AG09319 (cell line): ENCODE results near the gene PLPP6.

Experiments
- DNase-seq: peaks from one replicate; pipeline ENCODE4 v3.0.0-alpha.2; 2010; ENCODE audit warnings: low read depth; ENCODE audit errors: extremely low read depth
- CTCF ChIP-seq: IDR thresholded peaks from 2 replicates; pipeline ENCODE4 v1.5.1; 2011; ENCODE audit warnings: low read depth, mild to moderate bottlenecking, inconsistent platforms, low read length, moderate library complexity

The PLPP6 gene

GRCh38 chr9:4662989-4663792, 1.1 kb downstream of the PLPP6 start:
- DNase-seq, result no peak
- TF ChIP-seq CTCF, result no peak

- DNase-seq, result no peak
- TF ChIP-seq CTCF, result no peak
These were observed 1.9 kb downstream of the PLPP6 start for GRCh38 chr9:4663956-4664355.

- no peak for TF ChIP-seq CTCF
These were observed 3.3 kb downstream of the PLPP6 start for GRCh38 chr9:4665357-4665756.

DNA sequence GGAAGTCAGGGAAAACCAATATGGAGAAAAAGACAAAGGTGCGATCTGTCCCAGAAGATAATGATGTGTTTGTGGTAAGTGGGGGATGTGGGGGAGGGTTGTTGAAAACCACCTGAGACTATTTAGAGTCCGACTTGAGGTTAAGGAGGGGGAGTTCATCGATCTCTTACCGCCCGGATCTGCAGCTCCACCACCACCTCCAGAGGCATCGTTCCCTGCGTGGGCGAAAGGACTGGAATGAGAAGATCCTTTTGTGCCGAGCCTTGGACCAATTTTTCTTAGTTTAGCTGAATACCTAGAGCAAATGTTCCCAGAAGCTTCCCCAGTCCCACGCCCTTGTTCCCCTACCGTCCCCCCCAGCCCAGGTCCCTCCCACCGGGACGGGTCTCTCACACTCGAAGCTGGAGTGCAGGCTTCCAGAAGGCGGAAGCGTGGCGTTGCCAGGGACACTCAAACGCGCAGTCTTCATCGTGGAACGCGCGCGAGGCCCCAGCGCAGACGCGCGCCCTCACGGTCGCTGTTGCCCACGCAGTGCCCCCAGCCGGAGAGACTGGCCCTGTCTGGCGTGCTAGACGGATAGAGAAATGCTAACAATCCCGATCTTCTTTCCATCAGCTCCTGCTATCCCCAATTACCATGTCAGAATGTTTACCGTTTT, 4.1 kb downstream of the PLPP6 start, which contains the start of gene SPATA6L:
Gene SPATA6L, minus strand, starts transcription at position 439 of the 658 bp plus-strand sequence. Its CDS starts 230 bp downstream, at position 209.
- TF ChIP-seq CTCF, result peak; percentile 12
- no peak for DNase-seq

More at GRCh38 chr9:4665357-4665756, 3.3 kb downstream of the PLPP6 start:
- DNase-seq, result no peak

GRCh38 chr9:4667681-4668080, 5.6 kb downstream of the PLPP6 start:
- TF ChIP-seq CTCF, result no peak
- DNase-seq, result no peak

GRCh38 chr9:4668604-4669003, 6.5 kb downstream of the PLPP6 start:
- no peak for DNase-seq
- no peak for TF ChIP-seq CTCF

GRCh38 chr9:4669890-4670289, 7.8 kb downstream of the PLPP6 start:
- no peak for TF ChIP-seq CTCF
- no peak for DNase-seq
